GM12874 (cell line): Measurements from ENCODE around the gene CRYL1.

Experiments
- TF ChIP-seq, protein P1 (sequence below): IDR thresholded peaks from 2 replicates; pipeline ENCODE4 v1.5.1; 2011; ENCODE audit warnings: low read depth, mild to moderate bottlenecking, control low read depth, low read length, moderate library complexity; ENCODE audit not compliant: insufficient read depth

Gene CRYL1

DNA sequence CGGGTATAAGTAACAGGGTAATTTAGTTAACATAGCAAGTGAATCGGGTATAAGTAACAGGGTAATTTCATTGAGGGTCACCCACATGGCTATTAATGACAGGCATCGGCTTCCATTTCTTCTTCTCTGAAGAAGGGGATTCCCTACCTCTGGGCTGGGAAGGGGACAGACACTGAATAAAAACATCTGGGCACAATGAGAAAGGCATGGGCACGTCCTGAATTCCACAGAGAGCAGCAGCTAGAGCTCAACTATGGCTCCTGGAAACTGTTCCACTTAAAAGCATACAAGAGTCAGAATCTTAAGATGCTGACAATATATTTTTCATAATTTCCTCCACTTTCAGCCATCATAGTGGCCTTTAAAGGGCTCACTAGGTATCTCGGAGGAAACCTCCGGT is 51.8 kb downstream of the CRYL1 start:
- TF ChIP-seq, protein P1, sequence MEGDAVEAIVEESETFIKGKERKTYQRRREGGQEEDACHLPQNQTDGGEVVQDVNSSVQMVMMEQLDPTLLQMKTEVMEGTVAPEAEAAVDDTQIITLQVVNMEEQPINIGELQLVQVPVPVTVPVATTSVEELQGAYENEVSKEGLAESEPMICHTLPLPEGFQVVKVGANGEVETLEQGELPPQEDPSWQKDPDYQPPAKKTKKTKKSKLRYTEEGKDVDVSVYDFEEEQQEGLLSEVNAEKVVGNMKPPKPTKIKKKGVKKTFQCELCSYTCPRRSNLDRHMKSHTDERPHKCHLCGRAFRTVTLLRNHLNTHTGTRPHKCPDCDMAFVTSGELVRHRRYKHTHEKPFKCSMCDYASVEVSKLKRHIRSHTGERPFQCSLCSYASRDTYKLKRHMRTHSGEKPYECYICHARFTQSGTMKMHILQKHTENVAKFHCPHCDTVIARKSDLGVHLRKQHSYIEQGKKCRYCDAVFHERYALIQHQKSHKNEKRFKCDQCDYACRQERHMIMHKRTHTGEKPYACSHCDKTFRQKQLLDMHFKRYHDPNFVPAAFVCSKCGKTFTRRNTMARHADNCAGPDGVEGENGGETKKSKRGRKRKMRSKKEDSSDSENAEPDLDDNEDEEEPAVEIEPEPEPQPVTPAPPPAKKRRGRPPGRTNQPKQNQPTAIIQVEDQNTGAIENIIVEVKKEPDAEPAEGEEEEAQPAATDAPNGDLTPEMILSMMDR = no peak

GRCh38 chr13:20473139-20473538 is 52.5 kb downstream of the CRYL1 start:
- TF ChIP-seq, protein P1 = no peak

- TF ChIP-seq, protein P1 = no peak
Observed at GRCh38 chr13:20472531-20472930, 53.1 kb downstream of the CRYL1 start.

GRCh38 chr13:20470136-20470535 is 55.5 kb downstream of the CRYL1 start:
- TF ChIP-seq, protein P1 = no peak

DNA sequence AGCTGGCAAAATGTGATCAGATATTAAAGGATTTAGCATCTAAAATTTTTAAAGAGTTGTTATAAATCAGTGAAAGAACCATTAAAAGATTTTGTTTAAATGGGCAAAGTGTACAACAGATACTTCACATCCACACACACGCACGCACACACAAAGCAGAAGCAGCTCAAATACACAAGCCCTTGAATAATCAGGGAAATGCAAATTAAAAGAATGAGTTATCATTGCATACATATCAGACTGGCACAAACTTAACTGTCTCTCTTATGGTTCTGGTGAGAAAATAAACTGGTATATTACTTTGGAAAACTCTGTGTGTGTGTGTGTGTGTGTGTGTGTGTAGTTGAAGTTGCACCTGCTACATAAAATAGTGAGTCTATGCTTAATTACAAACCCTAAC is 59.3 kb downstream of the CRYL1 start:
- TF ChIP-seq, protein P1 = no peak

GRCh38 chr13:20465218-20465879 is 60.3 kb downstream of the CRYL1 start:
- TF ChIP-seq, protein P1 = no peak

DNA sequence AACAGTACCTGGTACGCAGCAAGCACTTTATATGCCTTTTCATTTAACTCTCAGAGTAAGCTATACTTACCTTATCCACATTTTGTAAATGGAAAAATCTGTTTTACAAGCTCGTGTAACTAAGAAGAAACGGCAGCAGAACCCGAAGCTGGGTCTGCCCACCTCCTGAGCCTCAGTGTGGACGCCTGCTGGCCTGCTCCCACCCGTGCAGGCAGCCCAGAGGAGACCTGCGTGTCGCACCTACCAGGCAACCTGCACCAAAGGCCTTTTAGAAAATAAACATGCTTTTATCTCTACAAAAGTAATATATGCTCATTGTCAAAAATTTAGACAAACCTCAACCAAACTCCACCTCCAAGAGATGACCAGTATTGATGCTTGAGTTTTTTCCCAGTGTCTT is 62.7 kb downstream of the CRYL1 start:
- TF ChIP-seq, protein P1 = no peak
